Measurements from ENCODE around the gene KRT28.
"Not testable (repeated sequence)": the region's sequence is repeated elsewhere in the genome, so short reads cannot be mapped to it uniquely, and the experiment has no call there.

Gene KRT28

DNA sequence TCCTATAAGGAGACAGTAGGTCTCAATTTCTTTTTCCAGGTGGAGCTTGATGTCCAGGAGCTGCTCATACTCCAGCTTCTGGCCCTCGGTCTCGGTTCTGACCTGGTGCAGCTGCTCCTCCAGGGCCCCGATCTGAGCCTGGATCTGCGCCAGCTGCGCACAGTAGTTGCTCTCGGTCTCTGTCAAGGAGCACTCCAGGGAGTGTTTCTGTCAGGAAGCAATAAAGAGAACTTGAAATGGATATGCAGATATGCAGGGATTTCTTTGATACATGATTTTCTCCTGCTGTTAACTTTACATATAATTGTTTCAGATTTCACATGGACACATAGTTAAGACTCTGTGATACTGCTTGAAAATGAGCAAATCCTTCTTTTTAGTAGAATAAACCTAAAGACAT lies 49.4 kb downstream of the KRT28 start:
- peaks cover 4% of the 10 kb centered on the region for H3K9me3 ChIP-seq (ENCODE audit: control insufficient read depth, low read length)
- no peak overlapping the region for H2BK15ac ChIP-seq (ENCODE audit: low read depth, poor library complexity, severe bottlenecking)
- no peak overlapping the region for H2AFZ ChIP-seq (ENCODE audit: low read depth, low read length)
- H3K4me3 ChIP-seq (ENCODE audit: insufficient read depth in 1 of 2, low read depth in 1 of 2, low read length in 2 of 2) = no peak overlapping the region
- H2AK5ac ChIP-seq (ENCODE audit: low read length, severe bottlenecking) = no peak overlapping the region
- H3K4me1 ChIP-seq (ENCODE audit: control insufficient read depth, insufficient read depth, low read depth, low read length) = no peaks in the 10 kb centered on the region
- no peak overlapping the region for H2BK5ac ChIP-seq (ENCODE audit: low read depth, low read length, poor library complexity, severe bottlenecking)
- H3K9ac ChIP-seq (ENCODE audit: low read length) = no peak overlapping the region
- H3K36me3 ChIP-seq (ENCODE audit: control insufficient read depth in 1 of 2, insufficient read depth in 2 of 2, low read depth in 1 of 2, low read length in 2 of 2) = no peaks in the 10 kb centered on the region
- no peak overlapping the region for H2BK12ac ChIP-seq (ENCODE audit: low read length in 2 of 2)
- H3K27me3 ChIP-seq (ENCODE audit: control insufficient read depth in 1 of 2, insufficient read depth in 1 of 2, low read length in 2 of 2) = peaks cover 0 to 20% of the 10 kb centered on the region in 2 experiments
- H3K18ac ChIP-seq (ENCODE audit: low read depth in 1 of 2, low read length in 2 of 2) = no peak overlapping the region
- 93% methylated on average over 3 of the region's 6 CpGs for WGBS
- no peak overlapping the region for H4K91ac ChIP-seq (ENCODE audit: low read length)
- H3K4me2 ChIP-seq (ENCODE audit: low read length, poor library complexity, severe bottlenecking) = no peak overlapping the region
- H2BK120ac ChIP-seq (ENCODE audit: low read depth, low read length) = no peak overlapping the region
- H4K8ac ChIP-seq (ENCODE audit: low read length) = no peak overlapping the region
- H3K4ac ChIP-seq (ENCODE audit: low read depth in 1 of 2, low read length in 2 of 2) = no peak overlapping the region
- H3K14ac ChIP-seq (ENCODE audit: low read length in 2 of 2) = no peak overlapping the region
- no peak for DNase-seq
- H3K27ac ChIP-seq (ENCODE audit: low read length, poor library complexity, severe bottlenecking) = no peak overlapping the region
- H3K23ac ChIP-seq (ENCODE audit: low read length in 2 of 2) = no peak overlapping the region
- no peaks in the 10 kb centered on the region for H3K79me1 ChIP-seq (replicated peaks; ENCODE audit: low read length, poor library complexity, severe bottlenecking)

- DNase-seq = not testable (repeated sequence)
- no CpG with 5 or more reads among the region's 1 CpG for WGBS
Measured at GRCh38 chr17:40748666-40749065, 51.1 kb downstream of the KRT28 start.

More at GRCh38 chr17:40748666-40749065, 51.1 kb downstream of the KRT28 start:
- not testable (repeated sequence) for H4K8ac ChIP-seq (ENCODE audit: low read length); H3K14ac ChIP-seq (ENCODE audit: low read length in 2 of 2); H3K27ac ChIP-seq (ENCODE audit: low read length, poor library complexity, severe bottlenecking); H3K79me1 ChIP-seq (replicated peaks; ENCODE audit: low read length, poor library complexity, severe bottlenecking); H4K91ac ChIP-seq (ENCODE audit: low read length); H2BK15ac ChIP-seq (ENCODE audit: low read depth, poor library complexity, severe bottlenecking); H3K4me3 ChIP-seq (ENCODE audit: insufficient read depth in 1 of 2, low read depth in 1 of 2, low read length in 2 of 2); H3K4me2 ChIP-seq (ENCODE audit: low read length, poor library complexity, severe bottlenecking); H2AFZ ChIP-seq (ENCODE audit: low read depth, low read length); H2BK120ac ChIP-seq (ENCODE audit: low read depth, low read length); H3K18ac ChIP-seq (ENCODE audit: low read depth in 1 of 2, low read length in 2 of 2); H3K4me1 ChIP-seq (ENCODE audit: control insufficient read depth, insufficient read depth, low read depth, low read length); H3K9ac ChIP-seq (ENCODE audit: low read length); H3K23ac ChIP-seq (ENCODE audit: low read length in 2 of 2); H3K9me3 ChIP-seq (ENCODE audit: control insufficient read depth, low read length); H2BK5ac ChIP-seq (ENCODE audit: low read depth, low read length, poor library complexity, severe bottlenecking); H2AK5ac ChIP-seq (ENCODE audit: low read length, severe bottlenecking); H3K4ac ChIP-seq (ENCODE audit: low read depth in 1 of 2, low read length in 2 of 2); H3K36me3 ChIP-seq (ENCODE audit: control insufficient read depth in 1 of 2, insufficient read depth in 2 of 2, low read depth in 1 of 2, low read length in 2 of 2); H2BK12ac ChIP-seq (ENCODE audit: low read length in 2 of 2)
- H3K27me3 ChIP-seq (ENCODE audit: control insufficient read depth in 1 of 2, insufficient read depth in 1 of 2, low read length in 2 of 2) = peaks cover 0 to 15% of the 10 kb centered on the region in 2 experiments

Data from mesenchymal stem cell (in vitro differentiated cells and primary cell).